ENCODE measurements around the gene CCK.

DNA sequence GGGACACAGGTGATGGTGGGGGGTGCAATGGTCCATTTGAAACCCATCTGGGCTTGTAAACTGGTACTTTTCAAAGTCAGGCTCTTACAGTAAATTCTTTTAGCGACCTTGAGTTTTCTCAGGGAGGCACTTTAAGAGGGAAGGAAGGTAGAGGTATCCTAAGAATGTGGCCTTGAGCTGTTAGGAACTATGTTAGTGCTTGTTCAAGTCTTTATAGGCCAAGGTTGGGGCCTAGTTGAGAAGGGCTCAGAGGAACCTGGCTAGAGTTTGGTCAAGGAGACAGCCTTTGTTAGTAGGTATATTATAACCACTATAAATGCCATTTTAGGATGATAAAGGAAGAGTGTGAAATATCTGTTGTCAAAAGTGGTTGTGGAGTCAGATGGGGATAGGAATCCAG lies 9.2 kb upstream of the CCK start:
- TF ChIP-seq, protein P1, sequence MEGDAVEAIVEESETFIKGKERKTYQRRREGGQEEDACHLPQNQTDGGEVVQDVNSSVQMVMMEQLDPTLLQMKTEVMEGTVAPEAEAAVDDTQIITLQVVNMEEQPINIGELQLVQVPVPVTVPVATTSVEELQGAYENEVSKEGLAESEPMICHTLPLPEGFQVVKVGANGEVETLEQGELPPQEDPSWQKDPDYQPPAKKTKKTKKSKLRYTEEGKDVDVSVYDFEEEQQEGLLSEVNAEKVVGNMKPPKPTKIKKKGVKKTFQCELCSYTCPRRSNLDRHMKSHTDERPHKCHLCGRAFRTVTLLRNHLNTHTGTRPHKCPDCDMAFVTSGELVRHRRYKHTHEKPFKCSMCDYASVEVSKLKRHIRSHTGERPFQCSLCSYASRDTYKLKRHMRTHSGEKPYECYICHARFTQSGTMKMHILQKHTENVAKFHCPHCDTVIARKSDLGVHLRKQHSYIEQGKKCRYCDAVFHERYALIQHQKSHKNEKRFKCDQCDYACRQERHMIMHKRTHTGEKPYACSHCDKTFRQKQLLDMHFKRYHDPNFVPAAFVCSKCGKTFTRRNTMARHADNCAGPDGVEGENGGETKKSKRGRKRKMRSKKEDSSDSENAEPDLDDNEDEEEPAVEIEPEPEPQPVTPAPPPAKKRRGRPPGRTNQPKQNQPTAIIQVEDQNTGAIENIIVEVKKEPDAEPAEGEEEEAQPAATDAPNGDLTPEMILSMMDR (IDR thresholded peaks at IDR 0.05; ENCODE audit: poor library complexity) = no peak
- TF ChIP-seq EZH2 (IDR thresholded peaks at IDR 0.05; ENCODE audit: borderline replicate concordance) = no peak
